Stimulated activated CD8-positive, alpha-beta memory T cell treated with anti-CD3 and anti-CD28 coated beads, Interleukin-12 subunit alpha, Interleukin-12 subunit beta, amount 100 ng/mL, for 1 hour (primary cell): ENCODE data around the gene ST3GAL3.

Experiments
- DNase-seq: peaks from one replicate; pipeline ENCODE4 v3.0.0-alpha.2; 2020; ENCODE audit warnings: low read depth

Gene ST3GAL3

GRCh38 chr1:43786960-43787359 is 79.6 kb downstream of the ST3GAL3 start:
- no peak for DNase-seq

- DNase-seq = no peak
These were observed 82.5 kb downstream of the ST3GAL3 start for GRCh38 chr1:43789604-43790550.

GRCh38 chr1:43791243-43791642 is 83.9 kb downstream of the ST3GAL3 start:
- DNase-seq = no peak

- DNase-seq = no peak
These were observed 88.8 kb downstream of the ST3GAL3 start for GRCh38 chr1:43796111-43796581.

GRCh38 chr1:43797891-43798290 is 90.6 kb downstream of the ST3GAL3 start:
- DNase-seq = no peak

- DNase-seq = no peak
These were observed 92.6 kb downstream of the ST3GAL3 start for GRCh38 chr1:43799656-43800635.

GRCh38 chr1:43800771-43801170 is 93.4 kb downstream of the ST3GAL3 start:
- DNase-seq = no peak

- no peak for DNase-seq
These were observed 93.9 kb downstream of the ST3GAL3 start for GRCh38 chr1:43801203-43801602.

- DNase-seq = no peak
These were observed 95.1 kb downstream of the ST3GAL3 start for GRCh38 chr1:43802356-43802980.

GRCh38 chr1:43803105-43803504 is 95.8 kb downstream of the ST3GAL3 start:
- no peak for DNase-seq

- DNase-seq = no peak
These were observed 96.3 kb downstream of the ST3GAL3 start for GRCh38 chr1:43803646-43804045.

GRCh38 chr1:43804569-43804968 is 97.2 kb downstream of the ST3GAL3 start:
- no peak for DNase-seq

- DNase-seq = no peak
These were observed 98.0 kb downstream of the ST3GAL3 start for GRCh38 chr1:43805340-43805739.

- DNase-seq = no peak
These were observed 98.8 kb downstream of the ST3GAL3 start for GRCh38 chr1:43806183-43806582.

- DNase-seq = no peak
These were observed 101.8 kb downstream of the ST3GAL3 start for GRCh38 chr1:43809097-43809673.

- no peak for DNase-seq
These were observed 105.2 kb downstream of the ST3GAL3 start for GRCh38 chr1:43812579-43812978.

- DNase-seq = no peak
These were observed 107.1 kb downstream of the ST3GAL3 start for GRCh38 chr1:43814401-43814800.

GRCh38 chr1:43817304-43817939 is 110.1 kb downstream of the ST3GAL3 start:
- no peak for DNase-seq

- DNase-seq = no peak
These were observed 111.4 kb downstream of the ST3GAL3 start for GRCh38 chr1:43818691-43819090.

GRCh38 chr1:43819357-43819756 is 112.0 kb downstream of the ST3GAL3 start:
- no peak for DNase-seq

- no peak for DNase-seq
These were observed 114.1 kb downstream of the ST3GAL3 start for GRCh38 chr1:43821471-43821870.
